HFFc6 (cell line): ENCODE measurements around the gene GTF2A1L. TPM values are rescaled to one million over a fixed set of nuclear protein-coding genes. Genes with fewer than 3 reads are reported as not detected.

Experiments used
- DNase-seq: peaks from one replicate; pipeline ENCODE4 v3.0.0-alpha.2; 2018
- H3K27ac Mint-ChIP-seq: 2 replicates; pipeline ENCODE4 v1.8.0; 2020; ENCODE audit warnings: mild to moderate bottlenecking, mixed read lengths
- H3K27me3 Mint-ChIP-seq: 2 replicates; pipeline ENCODE4 v1.8.0; 2021; ENCODE audit warnings: mild to moderate bottlenecking, moderate library complexity, mixed read lengths; ENCODE audit not compliant: insufficient read depth
- H3K36me3 Mint-ChIP-seq: 2 replicates; pipeline ENCODE4 v1.8.0; 2021; ENCODE audit warnings: low read depth, mixed read lengths
- H3K4me1 Mint-ChIP-seq: 2 replicates; pipeline ENCODE4 v1.8.0; 2020; ENCODE audit warnings: low read depth, mixed read lengths
- H3K4me3 Mint-ChIP-seq: 2 replicates; pipeline ENCODE4 v1.8.0; 2020; ENCODE audit warnings: mild to moderate bottlenecking, moderate library complexity, mixed read lengths
- H3K9me3 Mint-ChIP-seq: 2 replicates; pipeline ENCODE4 v1.8.0; 2020; ENCODE audit warnings: mild to moderate bottlenecking, mixed read lengths
- total RNA-seq, 6 experiments: library from RNA; stranded (reverse); fragmentation: NEBNext Ultra II Directional; extraction: Animal tissue kit (Norgen Biotek cat#: 25700); gene quantifications; 2 replicates in 1 of 6; 3 replicates in 5 of 6; pipeline ENCODE4 v1.2.3, GENCODE V29; 2021
- TF ChIP-seq, protein P1 (sequence below): fragments of 200-600 bp; sonication (generic); IDR thresholded peaks from 2 replicates; pipeline ENCODE4 v1.5.0; 2021; ENCODE audit warnings: antibody characterized with exemption, mild to moderate bottlenecking

Gene GTF2A1L
- total RNA-seq, 6 experiments from 2014 or later, result not detected

DNA sequence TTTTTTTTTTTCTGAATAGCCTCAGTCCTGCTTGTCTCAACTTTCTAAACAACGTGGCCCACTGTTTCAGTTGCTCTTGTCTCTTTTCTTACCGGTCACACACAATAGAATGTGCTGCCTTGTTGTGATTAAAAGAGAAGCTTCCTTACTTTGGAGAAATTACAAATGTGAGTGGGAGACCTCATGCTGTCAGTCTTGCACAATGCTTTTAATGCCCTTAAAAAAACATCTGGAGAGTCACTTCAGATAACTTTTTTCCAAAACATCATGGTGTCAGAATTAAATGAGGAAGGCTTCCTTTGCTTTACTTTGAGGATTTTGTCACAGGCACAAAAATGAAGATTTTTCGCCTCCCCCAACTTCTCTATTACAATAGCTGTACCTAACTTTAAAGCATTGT is 100.2 kb downstream of the GTF2A1L start:
- Mint-ChIP-seq H3K4me1 (no peaks in the 10 kb centered on the region), H3K36me3 (no peaks in the 10 kb centered on the region), H3K27ac (no peak overlapping the region), H3K9me3 (peaks cover 16% of the 10 kb centered on the region), H3K27me3 (peaks cover 1% of the 10 kb centered on the region; the same call in 1 of the 2 replicates), H3K4me3 (no peak overlapping the region)
- TF ChIP-seq, protein P1, sequence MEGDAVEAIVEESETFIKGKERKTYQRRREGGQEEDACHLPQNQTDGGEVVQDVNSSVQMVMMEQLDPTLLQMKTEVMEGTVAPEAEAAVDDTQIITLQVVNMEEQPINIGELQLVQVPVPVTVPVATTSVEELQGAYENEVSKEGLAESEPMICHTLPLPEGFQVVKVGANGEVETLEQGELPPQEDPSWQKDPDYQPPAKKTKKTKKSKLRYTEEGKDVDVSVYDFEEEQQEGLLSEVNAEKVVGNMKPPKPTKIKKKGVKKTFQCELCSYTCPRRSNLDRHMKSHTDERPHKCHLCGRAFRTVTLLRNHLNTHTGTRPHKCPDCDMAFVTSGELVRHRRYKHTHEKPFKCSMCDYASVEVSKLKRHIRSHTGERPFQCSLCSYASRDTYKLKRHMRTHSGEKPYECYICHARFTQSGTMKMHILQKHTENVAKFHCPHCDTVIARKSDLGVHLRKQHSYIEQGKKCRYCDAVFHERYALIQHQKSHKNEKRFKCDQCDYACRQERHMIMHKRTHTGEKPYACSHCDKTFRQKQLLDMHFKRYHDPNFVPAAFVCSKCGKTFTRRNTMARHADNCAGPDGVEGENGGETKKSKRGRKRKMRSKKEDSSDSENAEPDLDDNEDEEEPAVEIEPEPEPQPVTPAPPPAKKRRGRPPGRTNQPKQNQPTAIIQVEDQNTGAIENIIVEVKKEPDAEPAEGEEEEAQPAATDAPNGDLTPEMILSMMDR, result no peak
- no peak for DNase-seq

DNA sequence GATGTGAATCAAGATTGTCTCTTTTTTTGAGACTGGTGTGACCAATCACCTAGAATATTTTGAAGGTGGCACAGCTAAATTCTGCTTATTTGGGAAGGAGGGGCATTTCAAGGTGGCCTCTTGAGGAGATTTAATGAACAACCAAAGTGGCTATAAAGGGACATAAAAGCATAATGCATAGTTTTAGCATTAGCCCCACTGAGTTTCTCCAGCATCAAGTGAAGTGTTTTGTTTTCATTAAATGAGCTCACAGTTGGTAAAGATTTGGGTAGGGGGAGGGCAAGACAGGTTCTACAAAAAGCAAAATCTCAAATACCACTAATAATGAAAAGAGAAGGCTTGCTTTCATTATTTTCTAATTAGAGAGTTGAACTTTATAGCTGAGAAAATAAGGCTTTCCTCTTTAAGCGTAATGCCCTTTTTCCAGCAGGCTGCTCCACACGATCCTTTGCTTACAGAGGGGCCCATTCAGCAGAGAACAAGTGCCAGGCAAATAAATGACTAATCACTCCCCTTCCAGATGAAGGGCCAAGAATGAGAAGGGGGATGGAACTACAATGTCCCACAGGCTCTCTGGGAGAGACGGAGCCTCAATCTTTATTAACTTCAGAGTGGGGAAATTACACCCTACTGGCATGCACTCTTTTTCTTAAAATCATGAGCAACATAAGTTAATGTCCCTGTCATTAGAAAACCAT is 102.0 kb downstream of the GTF2A1L start:
- Mint-ChIP-seq H3K9me3 (peaks cover 27% of the 10 kb centered on the region), H3K36me3 (no peaks in the 10 kb centered on the region), H3K27ac (no peak overlapping the region), H3K27me3 (peaks cover 1% of the 10 kb centered on the region; the same call in 1 of the 2 replicates), H3K4me3 (no peak overlapping the region), H3K4me1 (no peaks in the 10 kb centered on the region)
- TF ChIP-seq, protein P1, result no peak
- no peak for DNase-seq

DNA sequence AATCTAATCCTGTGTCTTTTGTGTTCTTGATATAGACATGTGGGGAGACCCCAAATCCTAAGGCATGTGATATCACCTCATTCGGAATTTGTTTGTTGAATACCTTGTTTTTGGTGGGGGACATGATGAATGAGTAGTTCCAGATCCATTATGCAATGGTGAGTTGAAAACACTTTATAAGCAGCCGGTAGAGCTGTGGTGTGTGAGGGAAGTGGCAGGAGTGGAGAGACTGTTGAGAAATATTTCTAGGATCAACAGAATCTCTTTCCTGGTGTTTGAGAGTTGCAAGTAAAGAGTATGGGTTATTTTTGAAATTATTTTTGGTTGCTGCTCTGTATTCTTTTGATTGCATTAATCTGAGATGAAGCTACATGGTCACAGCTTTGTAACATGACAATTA is 103.5 kb downstream of the GTF2A1L start:
- Mint-ChIP-seq H3K27me3 (peaks cover 1% of the 10 kb centered on the region; the same call in 1 of the 2 replicates), H3K9me3 (peaks cover 38% of the 10 kb centered on the region), H3K4me1 (no peaks in the 10 kb centered on the region), H3K27ac (no peak overlapping the region), H3K4me3 (no peak overlapping the region), H3K36me3 (no peaks in the 10 kb centered on the region)
- TF ChIP-seq, protein P1, result no peak
- no peak for DNase-seq

DNA sequence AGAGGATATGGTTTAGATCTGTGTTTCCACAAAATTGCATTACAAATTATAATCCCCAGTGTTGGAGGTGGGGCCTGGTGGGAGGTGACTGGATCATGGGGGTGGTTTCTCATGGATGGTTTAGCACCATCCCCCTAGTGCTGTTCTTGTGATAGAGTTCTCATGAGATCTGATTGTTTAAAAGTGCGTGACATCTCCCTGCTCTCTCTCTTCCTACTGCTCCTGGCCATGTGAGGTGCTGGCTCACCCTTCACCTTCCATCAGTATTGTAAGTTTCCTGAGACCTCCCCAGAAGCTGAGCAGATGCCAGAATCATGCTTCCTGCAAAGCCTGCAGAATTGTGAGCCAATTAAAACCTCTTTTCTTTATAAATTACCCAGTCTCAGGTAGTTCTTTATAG is 104.7 kb downstream of the GTF2A1L start:
- no peak overlapping the region for H3K27ac Mint-ChIP-seq
- no peak overlapping the region for H3K4me3 Mint-ChIP-seq
- TF ChIP-seq, protein P1, result no peak

DNA sequence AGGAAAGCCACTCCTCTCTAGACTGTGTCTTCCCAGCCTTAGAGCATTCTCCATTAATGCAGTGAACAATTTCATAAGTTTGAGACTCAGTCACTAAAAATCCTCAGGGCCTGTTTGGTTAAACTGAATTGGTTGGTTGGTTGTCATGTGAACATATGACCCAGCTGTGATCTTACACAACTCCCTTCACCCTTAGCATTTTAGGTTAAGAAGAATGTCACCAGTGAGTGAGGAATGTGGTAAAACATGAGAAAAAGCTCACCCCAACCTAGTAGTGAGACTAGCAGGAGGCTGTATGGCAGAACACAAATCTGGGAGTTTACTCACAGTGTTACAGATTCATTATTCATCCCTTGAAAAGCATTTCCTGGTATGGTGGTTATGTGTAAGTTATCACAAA is 105.5 kb downstream of the GTF2A1L start:
- Mint-ChIP-seq H3K9me3 (peaks cover 38% of the 10 kb centered on the region), H3K27me3 (peaks cover 1% of the 10 kb centered on the region; the same call in 1 of the 2 replicates), H3K27ac (no peak overlapping the region), H3K36me3 (no peaks in the 10 kb centered on the region), H3K4me1 (no peaks in the 10 kb centered on the region), H3K4me3 (no peak overlapping the region)
- DNase-seq, result no peak
- TF ChIP-seq, protein P1, result no peak

More for the DNA sequence above, 104.7 kb downstream of the GTF2A1L start:
- Mint-ChIP-seq H3K36me3 (no peaks in the 10 kb centered on the region), H3K4me1 (no peaks in the 10 kb centered on the region), H3K27me3 (peaks cover 1% of the 10 kb centered on the region; the same call in 1 of the 2 replicates), H3K9me3 (peaks cover 38% of the 10 kb centered on the region)
- DNase-seq, result no peak
